Measurements from ENCODE around the gene CCDC159.

The CCDC159 gene

DNA sequence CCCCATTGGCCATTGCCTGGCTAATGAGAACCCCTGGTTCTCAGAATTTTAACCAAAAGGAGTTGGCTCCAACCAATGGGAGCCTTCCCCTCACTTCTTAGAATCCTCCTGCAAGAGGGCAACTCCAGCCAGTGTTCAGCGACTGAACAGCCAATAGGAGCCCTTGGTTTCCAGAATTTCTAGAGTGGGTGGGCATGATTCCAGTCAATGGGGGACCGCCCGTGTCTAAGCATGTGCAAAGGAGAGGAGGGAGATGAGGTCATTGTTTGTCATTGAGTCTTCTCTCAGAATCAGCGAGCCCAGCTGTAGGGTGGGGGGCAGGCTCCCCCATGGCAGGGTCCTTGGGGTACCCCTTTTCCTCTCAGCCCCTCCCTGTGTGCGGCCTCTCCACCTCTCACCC lies 18.6 kb downstream of the CCDC159 start:
- Histone ChIP-seq H3K4me1 (ENCODE audit: control insufficient read depth in 5 of 5, insufficient read depth in 5 of 5, low read length in 5 of 5) (no peaks in the 10 kb centered on the region), H3K9ac (ENCODE audit: low read length in 5 of 5) (no peak overlapping the region), H3K4me3 (ENCODE audit: low read depth in 1 of 5, low read length in 5 of 5) (no peak overlapping the region), H3K27me3 (ENCODE audit: control insufficient read depth in 5 of 5, insufficient read depth in 4 of 5, low read length in 5 of 5) (no peaks in the 10 kb centered on the region), H3K36me3 (ENCODE audit: control insufficient read depth in 5 of 5, insufficient read depth in 5 of 5, low read length in 5 of 5) (peaks cover 0 to 60% (median 28%) of the 10 kb centered on the region in 5 donors), H3K9me3 (ENCODE audit: control insufficient read depth in 5 of 5, low read length in 5 of 5) (no peaks in the 10 kb centered on the region), H3K27ac (ENCODE audit: low read depth, low read length) (no peak overlapping the region)

- no peak overlapping the region for H3K4me3 ChIP-seq (ENCODE audit: low read depth in 1 of 5, low read length in 5 of 5)
- no peaks in the 10 kb centered on the region for H3K4me1 ChIP-seq (ENCODE audit: control insufficient read depth in 5 of 5, insufficient read depth in 5 of 5, low read length in 5 of 5)
- H3K36me3 ChIP-seq (ENCODE audit: control insufficient read depth in 5 of 5, insufficient read depth in 5 of 5, low read length in 5 of 5), result peaks cover 0 to 60% (median 27%) of the 10 kb centered on the region in 5 donors
- no peak overlapping the region for H3K27ac ChIP-seq (ENCODE audit: low read depth, low read length)
- H3K9me3 ChIP-seq (ENCODE audit: control insufficient read depth in 5 of 5, low read length in 5 of 5), result no peaks in the 10 kb centered on the region
- no peak overlapping the region for H3K9ac ChIP-seq (ENCODE audit: low read length in 5 of 5)
- H3K27me3 ChIP-seq (ENCODE audit: control insufficient read depth in 5 of 5, insufficient read depth in 4 of 5, low read length in 5 of 5), result no peaks in the 10 kb centered on the region
Observed at GRCh38 chr19:11365557-11366117, 19.3 kb downstream of the CCDC159 start.

DNA sequence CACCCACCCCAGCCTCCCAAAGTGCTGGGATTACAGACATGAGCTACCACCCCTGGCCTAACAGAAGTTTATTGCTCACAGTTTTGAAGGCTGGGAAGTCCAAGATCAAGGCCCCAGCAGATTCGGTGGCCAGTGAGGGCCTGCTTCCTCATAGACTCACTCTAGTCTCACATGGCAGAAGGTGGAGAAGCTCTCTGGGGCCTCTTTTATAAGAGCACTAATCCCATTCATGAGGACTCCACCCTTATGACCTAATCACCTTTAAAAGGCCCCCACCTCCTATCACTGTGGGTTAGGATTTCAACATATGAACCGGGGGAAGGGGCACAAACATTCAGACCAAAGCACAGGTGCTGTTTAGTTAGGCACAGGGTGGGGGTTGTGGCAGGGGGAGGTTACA lies 21.2 kb downstream of the CCDC159 start:
- H3K36me3 ChIP-seq (ENCODE audit: control insufficient read depth in 5 of 5, insufficient read depth in 5 of 5, low read length in 5 of 5), result peaks cover 0 to 44% (median 16%) of the 10 kb centered on the region in 5 donors
- no peaks in the 10 kb centered on the region for H3K27me3 ChIP-seq (ENCODE audit: control insufficient read depth in 5 of 5, insufficient read depth in 4 of 5, low read length in 5 of 5)
- no peaks in the 10 kb centered on the region for H3K9me3 ChIP-seq (ENCODE audit: control insufficient read depth in 5 of 5, low read length in 5 of 5)
- H3K4me1 ChIP-seq (ENCODE audit: control insufficient read depth in 5 of 5, insufficient read depth in 5 of 5, low read length in 5 of 5), result no peaks in the 10 kb centered on the region
- H3K9ac ChIP-seq (ENCODE audit: low read length in 5 of 5), result no peak overlapping the region
- H3K27ac ChIP-seq (ENCODE audit: low read depth, low read length), result no peak overlapping the region
- H3K4me3 ChIP-seq (ENCODE audit: low read depth in 1 of 5, low read length in 5 of 5), result no peak overlapping the region

GRCh38 chr19:11370744-11371143 lies 24.4 kb downstream of the CCDC159 start:
- H3K9me3 ChIP-seq (ENCODE audit: control insufficient read depth in 5 of 5, low read length in 5 of 5), result no peaks in the 10 kb centered on the region
- H3K4me3 ChIP-seq (ENCODE audit: low read depth in 1 of 5, low read length in 5 of 5), result no peak overlapping the region
- H3K9ac ChIP-seq (ENCODE audit: low read length in 5 of 5), result no peak overlapping the region
- H3K36me3 ChIP-seq (ENCODE audit: control insufficient read depth in 5 of 5, insufficient read depth in 5 of 5, low read length in 5 of 5), result peaks cover 0 to 18% (median 4%) of the 10 kb centered on the region in 5 donors
- no peaks in the 10 kb centered on the region for H3K27me3 ChIP-seq (ENCODE audit: control insufficient read depth in 5 of 5, insufficient read depth in 4 of 5, low read length in 5 of 5)
- no peak overlapping the region for H3K27ac ChIP-seq (ENCODE audit: low read depth, low read length)
- peaks cover 2 to 17% (median 14%) of the 10 kb centered on the region in 5 donors for H3K4me1 ChIP-seq (ENCODE audit: control insufficient read depth in 5 of 5, insufficient read depth in 5 of 5, low read length in 5 of 5)

DNA sequence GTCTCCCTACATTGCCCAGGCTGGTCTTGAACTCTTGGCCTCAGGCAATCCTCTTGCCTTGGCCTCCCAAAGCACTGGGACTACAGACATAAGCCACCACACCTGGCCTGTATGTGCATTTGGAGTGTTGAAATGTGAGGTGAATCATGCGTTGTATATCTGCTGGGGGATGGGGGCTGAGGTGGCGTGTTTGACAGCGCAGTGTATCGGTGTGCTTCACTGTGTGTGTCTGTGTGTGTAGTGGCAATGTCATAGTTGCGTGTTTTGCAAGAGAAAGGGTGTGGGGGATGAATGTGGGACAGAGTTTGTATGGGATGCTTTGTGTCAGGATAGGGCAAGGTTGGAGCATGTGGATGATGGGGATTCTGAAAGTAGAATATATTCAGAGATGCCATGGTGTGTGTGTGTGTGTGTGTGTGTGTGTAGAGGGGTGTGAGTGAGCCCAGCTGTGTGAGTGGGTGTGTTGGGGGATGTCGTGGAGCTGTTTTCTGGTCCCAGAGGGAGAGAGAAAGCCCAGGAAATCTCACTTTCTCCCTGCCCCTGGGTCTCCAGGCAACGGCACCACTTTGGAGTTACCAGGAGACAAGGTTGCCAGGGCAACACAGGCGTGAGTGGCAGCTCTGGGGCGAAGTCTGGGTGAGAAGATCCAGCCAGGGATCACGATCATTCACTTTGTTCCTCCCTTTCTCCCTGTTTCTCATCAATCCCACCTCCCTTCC lies 27.0 kb downstream of the CCDC159 start:
- Histone ChIP-seq H3K9me3 (ENCODE audit: control insufficient read depth in 5 of 5, low read length in 5 of 5) (no peaks in the 10 kb centered on the region), H3K4me3 (ENCODE audit: low read depth in 1 of 5, low read length in 5 of 5) (peak overlapping the region in 1 of 5 donors; percentile 66)

GRCh38 chr19:11373885-11374432 lies 27.6 kb downstream of the CCDC159 start:
- peak overlapping the region in 3 of 5 donors; percentile 32 to 85 (median 83) for H3K9ac ChIP-seq (ENCODE audit: low read length in 5 of 5)
- no peaks in the 10 kb centered on the region for H3K9me3 ChIP-seq (ENCODE audit: control insufficient read depth in 5 of 5, low read length in 5 of 5)
- peak overlapping the region; percentile 66 to 90 (median 81) for H3K4me3 ChIP-seq (ENCODE audit: low read depth in 1 of 5, low read length in 5 of 5)
- H3K27ac ChIP-seq (ENCODE audit: low read depth, low read length), result peak overlapping the region; percentile 92
- H3K27me3 ChIP-seq (ENCODE audit: control insufficient read depth in 5 of 5, insufficient read depth in 4 of 5, low read length in 5 of 5), result no peaks in the 10 kb centered on the region
- H3K36me3 ChIP-seq (ENCODE audit: control insufficient read depth in 5 of 5, insufficient read depth in 5 of 5, low read length in 5 of 5), result peaks cover 0 to 9% (median 7%) of the 10 kb centered on the region in 5 donors
- peaks cover 2 to 26% (median 25%) of the 10 kb centered on the region in 5 donors for H3K4me1 ChIP-seq (ENCODE audit: control insufficient read depth in 5 of 5, insufficient read depth in 5 of 5, low read length in 5 of 5)

More for the DNA sequence above, 27.0 kb downstream of the CCDC159 start:
- Histone ChIP-seq H3K36me3 (ENCODE audit: control insufficient read depth in 5 of 5, insufficient read depth in 5 of 5, low read length in 5 of 5) (peaks cover 0 to 9% (median 5%) of the 10 kb centered on the region in 5 donors), H3K4me1 (ENCODE audit: control insufficient read depth in 5 of 5, insufficient read depth in 5 of 5, low read length in 5 of 5) (peaks cover 2 to 26% (median 25%) of the 10 kb centered on the region in 5 donors), H3K27ac (ENCODE audit: low read depth, low read length) (no peak overlapping the region), H3K9ac (ENCODE audit: low read length in 5 of 5) (no peak overlapping the region), H3K27me3 (ENCODE audit: control insufficient read depth in 5 of 5, insufficient read depth in 4 of 5, low read length in 5 of 5) (no peaks in the 10 kb centered on the region)

GRCh38 chr19:11374433-11375142 lies 28.3 kb downstream of the CCDC159 start, which contains the start of gene SWSAP1:
TSS of gene SWSAP1 (plus strand) at chr19:11374666. CDS start at chr19:11374681, 15 bp downstream.
- Histone ChIP-seq H3K27me3 (ENCODE audit: control insufficient read depth in 5 of 5, insufficient read depth in 4 of 5, low read length in 5 of 5) (no peaks in the 10 kb centered on the region), H3K9ac (ENCODE audit: low read length in 5 of 5) (peak within 1 kb of the TSS; percentile 70 to 85 (median 82)), H3K4me3 (ENCODE audit: low read depth in 1 of 5, low read length in 5 of 5) (peak within 1 kb of the TSS; percentile 68 to 90 (median 81)), H3K9me3 (ENCODE audit: control insufficient read depth in 5 of 5, low read length in 5 of 5) (no peaks in the 10 kb centered on the region), H3K27ac (ENCODE audit: low read depth, low read length) (peak within 1 kb of the TSS; percentile 92), H3K36me3 (ENCODE audit: control insufficient read depth in 5 of 5, insufficient read depth in 5 of 5, low read length in 5 of 5) (peaks cover 0 to 9% (median 6%) of the 10 kb centered on the region in 5 donors), H3K4me1 (ENCODE audit: control insufficient read depth in 5 of 5, insufficient read depth in 5 of 5, low read length in 5 of 5) (peaks cover 2 to 26% (median 25%) of the 10 kb centered on the region in 5 donors)

DNA sequence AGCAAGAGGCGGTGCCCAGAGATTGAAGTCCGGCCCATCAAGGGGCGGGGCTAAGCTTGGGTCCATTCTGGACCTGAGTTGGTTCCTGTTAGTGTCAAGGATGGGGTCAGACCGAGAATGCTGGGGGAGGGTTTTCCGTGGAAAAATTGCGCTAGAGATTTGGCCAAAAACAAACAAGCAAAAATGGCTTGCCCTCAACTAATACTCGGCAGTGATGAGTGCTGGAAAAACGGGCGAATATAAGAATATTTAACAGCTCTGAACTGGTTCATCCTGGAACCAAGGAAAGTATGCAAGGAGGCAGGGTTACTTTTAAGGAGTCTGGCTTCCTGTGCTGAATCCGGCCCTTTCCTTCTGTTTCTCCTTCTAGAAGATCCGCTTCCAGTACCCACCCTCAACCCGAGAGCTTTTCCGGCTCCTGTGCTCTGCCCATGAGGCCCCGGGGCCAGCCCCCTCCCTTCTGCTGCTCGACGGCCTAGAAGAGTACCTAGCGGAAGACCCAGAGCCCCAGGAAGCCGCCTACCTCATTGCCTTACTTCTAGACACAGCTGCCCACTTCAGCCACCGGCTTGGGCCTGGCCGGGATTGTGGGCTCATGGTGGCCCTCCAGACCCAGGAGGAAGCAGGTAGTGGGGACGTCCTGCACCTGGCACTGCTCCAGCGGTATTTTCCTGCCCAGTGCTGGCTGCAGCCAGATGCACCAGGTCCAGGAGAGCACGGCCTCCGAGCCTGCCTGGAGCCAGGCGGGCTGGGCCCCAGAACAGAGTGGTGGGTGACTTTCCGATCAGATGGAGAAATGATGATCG lies 29.0 kb downstream of the CCDC159 start:
- no peaks in the 10 kb centered on the region for H3K9me3 ChIP-seq (ENCODE audit: control insufficient read depth in 5 of 5, low read length in 5 of 5)
- H3K9ac ChIP-seq (ENCODE audit: low read length in 5 of 5), result peak overlapping the region in 4 of 5 donors; percentile 42 to 82 (median 62)
- H3K27me3 ChIP-seq (ENCODE audit: control insufficient read depth in 5 of 5, insufficient read depth in 4 of 5, low read length in 5 of 5), result no peaks in the 10 kb centered on the region
- H3K4me1 ChIP-seq (ENCODE audit: control insufficient read depth in 5 of 5, insufficient read depth in 5 of 5, low read length in 5 of 5), result peaks cover 4 to 30% (median 30%) of the 10 kb centered on the region in 5 donors
- peak overlapping the region; percentile 61 to 90 (median 81) for H3K4me3 ChIP-seq (ENCODE audit: low read depth in 1 of 5, low read length in 5 of 5)
- peak overlapping the region; percentile 92 for H3K27ac ChIP-seq (ENCODE audit: low read depth, low read length)
- peaks cover 0 to 9% (median 6%) of the 10 kb centered on the region in 5 donors for H3K36me3 ChIP-seq (ENCODE audit: control insufficient read depth in 5 of 5, insufficient read depth in 5 of 5, low read length in 5 of 5)

- Histone ChIP-seq H3K27me3 (ENCODE audit: control insufficient read depth in 5 of 5, insufficient read depth in 4 of 5, low read length in 5 of 5) (peaks cover 0 to 5% (median 0%) of the 10 kb centered on the region in 5 donors), H3K27ac (ENCODE audit: low read depth, low read length) (no peak overlapping the region), H3K4me3 (ENCODE audit: low read depth in 1 of 5, low read length in 5 of 5) (no peak overlapping the region), H3K9me3 (ENCODE audit: control insufficient read depth in 5 of 5, low read length in 5 of 5) (no peaks in the 10 kb centered on the region), H3K9ac (ENCODE audit: low read length in 5 of 5) (peak overlapping the region in 1 of 5 donors; percentile 26), H3K4me1 (ENCODE audit: control insufficient read depth in 5 of 5, insufficient read depth in 5 of 5, low read length in 5 of 5) (peaks cover 6 to 48% (median 44%) of the 10 kb centered on the region in 5 donors), H3K36me3 (ENCODE audit: control insufficient read depth in 5 of 5, insufficient read depth in 5 of 5, low read length in 5 of 5) (peaks cover 0 to 9% (median 6%) of the 10 kb centered on the region in 5 donors)
Observed at GRCh38 chr19:11377237-11377636, 30.9 kb downstream of the CCDC159 start.
